ENCODE data around the gene AFAP1L2.

AFAP1L2 gene

GRCh38 chr10:114322344-114322743 lies 82.0 kb downstream of the AFAP1L2 start:
- DNase-seq, result no peak
- Histone ChIP-seq H3F3A (ENCODE audit: insufficient read depth, low read length) (no peaks in the 10 kb centered on the region), H4K20me1 (ENCODE audit: insufficient read depth, low read length) (no peaks in the 10 kb centered on the region), H3K4me1 (ENCODE audit: low read length) (no peaks in the 10 kb centered on the region), H3K27ac (ENCODE audit: low read length) (no peak overlapping the region), H3K36me3 (replicated peaks; ENCODE audit: insufficient read depth, low read length) (no peaks in the 10 kb centered on the region), H3K4me3 (ENCODE audit: low read length) (no peak overlapping the region), H3K9me3 (replicated peaks; ENCODE audit: insufficient read depth, low read length) (no peaks in the 10 kb centered on the region), H3K9me2 (replicated peaks; ENCODE audit: insufficient read depth, low read length) (no peaks in the 10 kb centered on the region), H3K4me2 (ENCODE audit: low read depth, low read length) (no peak overlapping the region), H3K79me2 (ENCODE audit: low read length) (no peaks in the 10 kb centered on the region), H2AFZ (ENCODE audit: low read length) (no peak overlapping the region), H3K9ac (ENCODE audit: low read length) (no peak overlapping the region), H3K27me3 (replicated peaks; ENCODE audit: insufficient read depth, low read length) (no peaks in the 10 kb centered on the region)
- TF ChIP-seq, protein P1, sequence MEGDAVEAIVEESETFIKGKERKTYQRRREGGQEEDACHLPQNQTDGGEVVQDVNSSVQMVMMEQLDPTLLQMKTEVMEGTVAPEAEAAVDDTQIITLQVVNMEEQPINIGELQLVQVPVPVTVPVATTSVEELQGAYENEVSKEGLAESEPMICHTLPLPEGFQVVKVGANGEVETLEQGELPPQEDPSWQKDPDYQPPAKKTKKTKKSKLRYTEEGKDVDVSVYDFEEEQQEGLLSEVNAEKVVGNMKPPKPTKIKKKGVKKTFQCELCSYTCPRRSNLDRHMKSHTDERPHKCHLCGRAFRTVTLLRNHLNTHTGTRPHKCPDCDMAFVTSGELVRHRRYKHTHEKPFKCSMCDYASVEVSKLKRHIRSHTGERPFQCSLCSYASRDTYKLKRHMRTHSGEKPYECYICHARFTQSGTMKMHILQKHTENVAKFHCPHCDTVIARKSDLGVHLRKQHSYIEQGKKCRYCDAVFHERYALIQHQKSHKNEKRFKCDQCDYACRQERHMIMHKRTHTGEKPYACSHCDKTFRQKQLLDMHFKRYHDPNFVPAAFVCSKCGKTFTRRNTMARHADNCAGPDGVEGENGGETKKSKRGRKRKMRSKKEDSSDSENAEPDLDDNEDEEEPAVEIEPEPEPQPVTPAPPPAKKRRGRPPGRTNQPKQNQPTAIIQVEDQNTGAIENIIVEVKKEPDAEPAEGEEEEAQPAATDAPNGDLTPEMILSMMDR (IDR thresholded peaks at IDR 0.05; ENCODE audit: low read length), result no peak
- TF ChIP-seq EZH2phosphoT487 (IDR thresholded peaks at IDR 0.05; ENCODE audit: low read length), result no peak
- no peak for TF ChIP-seq EZH2 (optimal IDR thresholded peaks at IDR 0.05; ENCODE audit: low read depth, low read length)

- H3K27ac ChIP-seq (ENCODE audit: low read length), result no peak overlapping the region
These were observed 83.8 kb downstream of the AFAP1L2 start for GRCh38 chr10:114320249-114321116.

DNA sequence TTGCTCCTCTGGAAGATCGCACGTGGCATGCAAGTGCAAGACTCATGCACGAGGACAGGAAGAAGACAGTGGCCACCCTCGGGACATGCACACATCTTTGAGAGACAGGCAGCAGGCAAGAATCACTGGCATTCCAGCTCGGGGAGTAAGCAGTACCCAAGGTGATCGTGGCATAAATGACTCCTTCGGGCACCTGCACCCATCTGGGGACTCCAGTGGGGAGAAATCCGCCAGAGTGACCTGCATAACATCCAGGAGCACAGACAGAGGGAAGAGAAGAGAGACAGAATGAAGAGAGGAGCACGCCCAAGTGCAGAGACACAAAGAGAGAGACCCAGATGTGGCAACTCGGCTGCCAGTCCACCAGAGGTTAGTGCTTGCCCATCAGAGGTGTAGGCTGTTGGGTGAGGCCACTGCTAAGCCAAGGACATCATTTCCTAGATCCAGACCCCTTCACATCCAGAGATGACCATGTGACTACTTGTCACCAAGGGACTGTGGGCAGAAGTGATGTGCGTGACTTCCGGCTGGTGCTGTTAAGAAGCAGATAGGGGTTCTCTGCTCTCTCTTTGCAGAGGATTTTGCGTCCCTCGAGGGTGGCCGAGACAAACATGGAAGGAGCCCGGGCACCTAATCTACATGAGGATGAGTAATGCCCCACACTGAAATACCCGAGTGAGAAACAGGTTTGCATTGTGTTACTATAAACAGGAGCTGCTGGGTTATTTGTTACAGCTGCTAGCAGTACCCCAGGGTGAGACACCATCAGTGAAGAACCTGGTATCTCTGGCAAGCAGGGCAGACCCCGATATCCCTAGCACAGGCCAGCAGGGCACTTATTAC lies 84.7 kb downstream of the AFAP1L2 start:
- H3K36me3 ChIP-seq (replicated peaks; ENCODE audit: insufficient read depth, low read length), result no peaks in the 10 kb centered on the region
- H3K4me1 ChIP-seq (ENCODE audit: low read length), result no peaks in the 10 kb centered on the region
- no peaks in the 10 kb centered on the region for H4K20me1 ChIP-seq (ENCODE audit: insufficient read depth, low read length)
- H3K9me3 ChIP-seq (replicated peaks; ENCODE audit: insufficient read depth, low read length), result no peaks in the 10 kb centered on the region
- H3K27ac ChIP-seq (ENCODE audit: low read length), result no peak overlapping the region
- H3K9ac ChIP-seq (ENCODE audit: low read length), result no peak overlapping the region
- H3K27me3 ChIP-seq (replicated peaks; ENCODE audit: insufficient read depth, low read length), result no peaks in the 10 kb centered on the region
- no peak overlapping the region for H3K4me3 ChIP-seq (ENCODE audit: low read length)
- H3K4me2 ChIP-seq (ENCODE audit: low read depth, low read length), result no peak overlapping the region
- H3K79me2 ChIP-seq (ENCODE audit: low read length), result no peaks in the 10 kb centered on the region
- TF ChIP-seq, protein P1 (IDR thresholded peaks at IDR 0.05; ENCODE audit: low read length), result no peak
- TF ChIP-seq EZH2 (optimal IDR thresholded peaks at IDR 0.05; ENCODE audit: low read depth, low read length) (no peak), EZH2phosphoT487 (IDR thresholded peaks at IDR 0.05; ENCODE audit: low read length) (no peak)
- H2AFZ ChIP-seq (ENCODE audit: low read length), result no peak overlapping the region
- H3F3A ChIP-seq (ENCODE audit: insufficient read depth, low read length), result no peaks in the 10 kb centered on the region
- no peaks in the 10 kb centered on the region for H3K9me2 ChIP-seq (replicated peaks; ENCODE audit: insufficient read depth, low read length)
- DNase-seq, result no peak

More at GRCh38 chr10:114320249-114321116, 83.8 kb downstream of the AFAP1L2 start:
- H4K20me1 ChIP-seq (ENCODE audit: insufficient read depth, low read length), result no peaks in the 10 kb centered on the region
- DNase-seq, result no peak
- H3K4me2 ChIP-seq (ENCODE audit: low read depth, low read length), result no peak overlapping the region
- no peaks in the 10 kb centered on the region for H3K9me3 ChIP-seq (replicated peaks; ENCODE audit: insufficient read depth, low read length)
- TF ChIP-seq, protein P1 (IDR thresholded peaks at IDR 0.05; ENCODE audit: low read length), result no peak
- TF ChIP-seq EZH2phosphoT487 (IDR thresholded peaks at IDR 0.05; ENCODE audit: low read length) (no peak), EZH2 (optimal IDR thresholded peaks at IDR 0.05; ENCODE audit: low read depth, low read length) (no peak)
- H3F3A ChIP-seq (ENCODE audit: insufficient read depth, low read length), result no peaks in the 10 kb centered on the region
- no peak overlapping the region for H3K4me3 ChIP-seq (ENCODE audit: low read length)
- H2AFZ ChIP-seq (ENCODE audit: low read length), result no peak overlapping the region
- H3K9ac ChIP-seq (ENCODE audit: low read length), result no peak overlapping the region
- no peaks in the 10 kb centered on the region for H3K36me3 ChIP-seq (replicated peaks; ENCODE audit: insufficient read depth, low read length)
- no peaks in the 10 kb centered on the region for H3K79me2 ChIP-seq (ENCODE audit: low read length)
- H3K9me2 ChIP-seq (replicated peaks; ENCODE audit: insufficient read depth, low read length), result no peaks in the 10 kb centered on the region
- no peaks in the 10 kb centered on the region for H3K4me1 ChIP-seq (ENCODE audit: low read length)
- H3K27me3 ChIP-seq (replicated peaks; ENCODE audit: insufficient read depth, low read length), result no peaks in the 10 kb centered on the region
